GM12878 (cell line): ENCODE measurements around the gene MYO3B. TPM values are rescaled to one million over a fixed set of nuclear protein-coding genes. Genes with fewer than 3 reads are reported as not detected.

ENCODE experiments used
- ATAC-seq: fragments of 200-7000 bp; cut with Tn5 transposase; 3 replicates; pipeline ENCODE4 v1.9.1; 2020; ENCODE audit warnings: mild to moderate bottlenecking, moderate library complexity
- BruUV-seq: library from RNA; stranded (reverse); fragments of 400-500 nt; replicated peaks from 2 replicates; lab custom pipeline; 2021; lab: Mats Ljungman, UMichigan
- CTCF ChIA-PET: fragments of 300-600 bp; sonication (Branson Sonifier 250); formaldehyde crosslinking; extraction: SDS; loops from one replicate; lab custom pipeline; 2021; ENCODE audit warnings: inconsistent platforms; lab: Yijun Ruan, JAX
- POLR2A ChIA-PET: fragments of 350-600 bp; formaldehyde crosslinking; extraction: SDS; loops from one replicate; lab custom pipeline; 2021; ENCODE audit warnings: inconsistent platforms; lab: Charles Lee
- RAD21 ChIA-PET: fragments of 300-600 bp; sonication (Branson Sonifier 250); formaldehyde crosslinking; loops from one replicate; lab custom pipeline; 2023; ENCODE audit warnings: antibody characterized with exemption; ENCODE audit not compliant: unreplicated experiment; lab: Charles Lee
- SMC1A ChIA-PET: fragments of 300-600 bp; sonication (Branson Sonifier 250); formaldehyde crosslinking; loops from one replicate; lab custom pipeline; 2023; ENCODE audit not compliant: unreplicated experiment, uncharacterized antibody; lab: Charles Lee
- DNase-seq: peaks from one replicate; pipeline ENCODE4 v3.0.0-alpha.2; 2011; ENCODE audit warnings: low read depth, low spot score
- FAIRE-seq: peaks from 3 replicates; lab custom pipeline; 2011; peaks lifted over from hg19 to GRCh38; lab: Jason Lieb, UNC
- H2AFZ ChIP-seq: 2 replicates; pipeline ENCODE4 v1.6.0; 2011; ENCODE audit warnings: low read depth, low read length, control low read depth; ENCODE audit not compliant: control insufficient read depth
- H3K27ac ChIP-seq: 2 replicates; pipeline ENCODE4 v1.5.1; 2011; ENCODE audit warnings: control low read depth; ENCODE audit not compliant: control insufficient read depth, insufficient read depth
- H3K27me3 ChIP-seq, 2 experiments: replicated peaks in 1 of 2; 2 replicates each; pipeline versions ENCODE4 v1.6.0 to v1.6.1; 2011; ENCODE audit warnings: low read length in 1 of 2; ENCODE audit not compliant: control insufficient read depth in 2 of 2, insufficient read depth in 2 of 2
- H3K36me3 ChIP-seq, 2 experiments: 2 replicates each; pipeline ENCODE4 v1.5.1; 2011; ENCODE audit warnings: low read length in 1 of 2; ENCODE audit not compliant: control insufficient read depth in 2 of 2, insufficient read depth in 2 of 2
- H3K4me1 ChIP-seq: 2 replicates; pipeline ENCODE4 v1.6.1; 2011; ENCODE audit warnings: mild to moderate bottlenecking, low read length, moderate library complexity, mixed read lengths; ENCODE audit not compliant: control insufficient read depth, insufficient read depth
- H3K4me2 ChIP-seq: 2 replicates; pipeline ENCODE4 v1.6.0; 2011; ENCODE audit warnings: control low read depth; ENCODE audit not compliant: control insufficient read depth, insufficient read depth
- H3K4me3 ChIP-seq: fragments of 200-600 bp; sonication (generic); 2 replicates; pipeline ENCODE4 v1.5.1; 2016
- H3K79me2 ChIP-seq: 2 replicates; pipeline ENCODE4 v1.6.0; 2011; ENCODE audit warnings: low read length; ENCODE audit not compliant: control insufficient read depth, insufficient read depth
- H3K9ac ChIP-seq: 2 replicates; pipeline ENCODE4 v1.8.0; 2011; ENCODE audit warnings: low read length, control low read depth, mixed read lengths; ENCODE audit not compliant: control insufficient read depth, insufficient read depth
- H3K9me3 ChIP-seq: replicated peaks from 3 replicates; pipeline ENCODE4 v1.5.1; 2011; ENCODE audit warnings: mild to moderate bottlenecking, low read length; ENCODE audit not compliant: control insufficient read depth, insufficient read depth
- H4K20me1 ChIP-seq: 2 replicates; pipeline ENCODE4 v1.6.0; 2011; ENCODE audit not compliant: control insufficient read depth, insufficient read depth
- CBX5 ChIP-seq: sonication (generic); IDR thresholded peaks from 2 replicates; pipeline ENCODE4 v1.6.1; 2016; ENCODE audit warnings: low read depth, moderate library complexity, mild to moderate bottlenecking, inconsistent platforms
- JUNB ChIP-seq: IDR thresholded peaks from 2 replicates; pipeline ENCODE4 v1.6.1; 2016; ENCODE audit warnings: antibody characterized with exemption, mild to moderate bottlenecking
- MEF2B ChIP-seq: fragments of 450-650 bp; IDR thresholded peaks from 2 replicates; pipeline ENCODE4 v1.6.1; 2018; ENCODE audit warnings: mild to moderate bottlenecking, moderate library complexity; ENCODE audit not compliant: partially characterized antibody, poor library complexity, severe bottlenecking
- MYC ChIP-seq: IDR thresholded peaks from 2 replicates; pipeline ENCODE4 v1.6.1; 2011; ENCODE audit warnings: mild to moderate bottlenecking, low read length, moderate library complexity, inconsistent platforms; ENCODE audit not compliant: insufficient read depth, insufficient replicate concordance, insufficient read length, severe bottlenecking
- RAD21 ChIP-seq: IDR thresholded peaks from 2 replicates; pipeline ENCODE4 v1.6.1; 2011; ENCODE audit warnings: mild to moderate bottlenecking, low read depth, low read length, moderate library complexity; ENCODE audit not compliant: insufficient read depth
- RUNX3 ChIP-seq: IDR thresholded peaks from 2 replicates; pipeline ENCODE4 v1.6.1; 2012; ENCODE audit warnings: low read length, inconsistent platforms
- SPI1 ChIP-seq: IDR thresholded peaks from 2 replicates; pipeline ENCODE4 v1.6.1; 2011; ENCODE audit warnings: low read depth, mild to moderate bottlenecking, low read length, moderate library complexity, borderline replicate concordance; ENCODE audit not compliant: insufficient read depth
- WGBS: methylation state at CpG from one replicate; pipeline ENCODE4 v1.1.6; 2016; ENCODE audit warnings: low lambda C conversion rate; ENCODE audit not compliant: insufficient replicate concordance, insufficient coverage; ENCODE audit errors: missing lambda C conversion rate; 5-methylcytosine and 5-hydroxymethylcytosine counted together
- in situ Hi-C: fragments of 300-500 bp; cut with MboI; formaldehyde crosslinking; loops from 9 replicates; pipeline ENCODE4 v1.14.3; 2018; ENCODE audit warnings: mixed read lengths
- intact Hi-C: fragments of 100-400 bp; cut with micrococcal nuclease; formaldehyde crosslinking; loops from one replicate; pipeline ENCODE4 v1.14.2; 2022; ENCODE audit not compliant: unreplicated experiment
- polyA plus RNA-seq, 11 experiments: library from polyadenylated mRNA; depleted of rRNA in 4 of 11; unstranded in 6 of 11; stranded (reverse) in 5 of 11; fragments of >200 nt; fragmentation: Nextera tagmentation in 4 of 11; fragmentation: Illumina TruSeq in 1 of 11; extraction: Ambion mirVana in 4 of 11; extraction: Trizol in 1 of 11; gene quantifications; 1 replicate in 1 of 11; 2 replicates in 10 of 11; pipeline versions ENCODE4 v1.2.1 to v1.2.3, GENCODE V29; 2011 to 2016; ENCODE audit warnings: inconsistent platforms in 2 of 11, missing spikeins in 2 of 11, low read depth in 1 of 11
- total RNA-seq, 4 experiments: library from RNA; depleted of rRNA in 3 of 4; stranded (reverse); fragments of >200 nt in 3 of 4; fragmentation: Illumina TruSeq in 1 of 4; extraction: Trizol in 1 of 4; gene quantifications; 2 replicates each; pipeline versions ENCODE4 v1.2.1 to v1.2.3, GENCODE V29; 2013 to 2021
- TF ChIP-seq, protein P1 (sequence below): fragments of 450-650 bp; IDR thresholded peaks from 2 replicates; pipeline ENCODE4 v1.6.1; 2017; ENCODE audit warnings: mild to moderate bottlenecking, low read depth, inconsistent platforms; ENCODE audit not compliant: poor library complexity, severe bottlenecking
- TF ChIP-seq, protein P2 (sequence below), 3 experiments: IDR thresholded peaks in 2 of 3; conservative IDR thresholded peaks in 1 of 3; 2 replicates each; pipeline ENCODE4 v1.5.1; 2011; ENCODE audit warnings: low read depth in 3 of 3, low read length in 3 of 3, mild to moderate bottlenecking in 3 of 3, control low read depth in 2 of 3, moderate library complexity in 2 of 3, inconsistent platforms in 1 of 3, mixed read lengths in 1 of 3; ENCODE audit not compliant: control insufficient read depth in 2 of 3, insufficient read depth in 1 of 3; ENCODE audit errors: extremely low read depth in 1 of 3

Gene MYO3B
- total and polyA plus RNA-seq, 10 of the 15 experiments (the other 5 are each of a cell fraction or from before 2014, with no cell fraction given) = 1.1 to 7.1 (median 2.1) TPM

GRCh38 chr2:170521299-170521698 is 343.4 kb downstream of the MYO3B start:
- no peaks in the 10 kb centered on the region for H3K27me3 ChIP-seq
- no peak overlapping the region for H3K27ac ChIP-seq
- intact Hi-C loops (no loop called here), in situ Hi-C loops (no loop called here)
- H3K4me1 ChIP-seq = peaks cover 13% of the 10 kb centered on the region
- H3K9ac ChIP-seq = no peak overlapping the region
- H3K36me3 ChIP-seq = no peaks in the 10 kb centered on the region; a peak in 1 of 4 replicates
- H2AFZ ChIP-seq = no peak overlapping the region
- ChIA-PET POLR2A (interaction anchor here (0.9 to 1.6 kb wide), 3 partner anchors 10 to 13 kb away, joined by 4 to 11 read pairs (median 4); no protein-coding TSS in a partner anchor), CTCF (interaction anchor here (0.6 to 4.5 kb wide), 5 partner anchors 8 to 112 kb away, joined by 3 to 22 read pairs (median 5); no protein-coding TSS in a partner anchor), SMC1A (interaction anchor here (0.8 to 12.2 kb wide), 9 partner anchors 10 to 158 kb away, joined by 3 to 203 read pairs (median 9); no protein-coding TSS in a partner anchor), RAD21 (interaction anchor here (1.1 to 3.4 kb wide), 7 partner anchors 9 to 159 kb away, joined by 3 to 23 read pairs (median 14); no protein-coding TSS in a partner anchor)
- no peak overlapping the region for H3K4me3 ChIP-seq
- FAIRE-seq (no peak), DNase-seq (no peak), ATAC-seq (no peak)
- WGBS = 3% methylated on average over 2 of the region's 2 CpGs
- BruUV-seq = no TSS peak
- no peaks in the 10 kb centered on the region for H4K20me1 ChIP-seq
- H3K4me2 ChIP-seq = no peak overlapping the region
- no peaks in the 10 kb centered on the region for H3K79me2 ChIP-seq
- TF ChIP-seq JUNB (no peak), SPI1 (0 out of 2 replicates have a peak, but pooled peaks have one; percentile 9), CBX5 (no peak)
- H3K9me3 ChIP-seq = no peaks in the 10 kb centered on the region

DNA sequence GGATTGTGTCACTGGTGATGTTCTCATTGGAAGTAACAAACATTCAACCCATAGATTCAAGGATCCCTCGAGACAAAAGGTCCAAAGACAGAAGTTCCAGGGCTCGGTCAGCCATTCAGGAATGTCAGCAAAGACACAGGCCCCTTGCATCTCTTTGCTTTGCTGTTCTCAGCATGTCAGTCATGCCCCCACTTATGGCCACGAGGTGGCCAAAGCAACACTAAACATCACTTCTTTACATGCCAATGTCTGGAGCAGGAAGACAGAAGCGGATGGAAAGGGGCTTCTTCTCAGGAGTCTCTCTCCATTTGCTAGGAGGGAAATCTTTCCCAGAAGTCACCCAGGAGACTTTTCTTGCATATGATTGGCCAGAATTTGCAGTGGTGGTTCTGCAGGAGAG is 345.6 kb downstream of the MYO3B start:
- no peaks in the 10 kb centered on the region for H3K79me2 ChIP-seq
- intact Hi-C loops (no loop called here), in situ Hi-C loops (no loop called here)
- ChIA-PET CTCF (interaction anchor here (0.7 to 1.8 kb wide), 9 partner anchors 11 to 287 kb away, joined by 3 to 5 read pairs (median 3); no protein-coding TSS in a partner anchor), POLR2A (interaction anchor here (1.0 to 1.5 kb wide), 3 partner anchors 9 to 156 kb away, joined by 3 to 5 read pairs (median 3); no protein-coding TSS in a partner anchor), RAD21 (interaction anchor here (0.6 to 2.7 kb wide), 5 partner anchors 8 to 25 kb away, joined by 3 to 14 read pairs (median 4); no protein-coding TSS in a partner anchor), SMC1A (interaction anchor here (0.8 to 12.2 kb wide), 6 partner anchors 10 to 156 kb away, joined by 3 to 203 read pairs (median 8); no protein-coding TSS in a partner anchor)
- BruUV-seq = no TSS peak
- ATAC-seq (no peak), DNase-seq (no peak), FAIRE-seq (no peak)
- H3K4me3 ChIP-seq = no peak overlapping the region
- peaks cover 13% of the 10 kb centered on the region for H3K4me1 ChIP-seq
- H3K27me3 ChIP-seq = no peaks in the 10 kb centered on the region
- H3K9me3 ChIP-seq = no peaks in the 10 kb centered on the region
- no peak overlapping the region for H3K9ac ChIP-seq
- H3K27ac ChIP-seq = no peak overlapping the region
- H3K4me2 ChIP-seq = no peak overlapping the region
- 3% methylated on average over 4 of the region's 4 CpGs for WGBS
- no peaks in the 10 kb centered on the region for H4K20me1 ChIP-seq
- H3K36me3 ChIP-seq = no peaks in the 10 kb centered on the region; a peak in 1 of 4 replicates
- TF ChIP-seq RAD21 (0 out of 2 replicates have a peak, but pooled peaks have one; percentile 6), MYC (no peak), MEF2B (no peak), RUNX3 (no peak)
- TF ChIP-seq, protein P1, sequence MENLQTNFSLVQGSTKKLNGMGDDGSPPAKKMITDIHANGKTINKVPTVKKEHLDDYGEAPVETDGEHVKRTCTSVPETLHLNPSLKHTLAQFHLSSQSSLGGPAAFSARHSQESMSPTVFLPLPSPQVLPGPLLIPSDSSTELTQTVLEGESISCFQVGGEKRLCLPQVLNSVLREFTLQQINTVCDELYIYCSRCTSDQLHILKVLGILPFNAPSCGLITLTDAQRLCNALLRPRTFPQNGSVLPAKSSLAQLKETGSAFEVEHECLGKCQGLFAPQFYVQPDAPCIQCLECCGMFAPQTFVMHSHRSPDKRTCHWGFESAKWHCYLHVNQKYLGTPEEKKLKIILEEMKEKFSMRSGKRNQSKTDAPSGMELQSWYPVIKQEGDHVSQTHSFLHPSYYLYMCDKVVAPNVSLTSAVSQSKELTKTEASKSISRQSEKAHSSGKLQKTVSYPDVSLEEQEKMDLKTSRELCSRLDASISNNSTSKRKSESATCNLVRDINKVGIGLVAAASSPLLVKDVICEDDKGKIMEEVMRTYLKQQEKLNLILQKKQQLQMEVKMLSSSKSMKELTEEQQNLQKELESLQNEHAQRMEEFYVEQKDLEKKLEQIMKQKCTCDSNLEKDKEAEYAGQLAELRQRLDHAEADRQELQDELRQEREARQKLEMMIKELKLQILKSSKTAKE = no peak
- TF ChIP-seq, protein P2, sequence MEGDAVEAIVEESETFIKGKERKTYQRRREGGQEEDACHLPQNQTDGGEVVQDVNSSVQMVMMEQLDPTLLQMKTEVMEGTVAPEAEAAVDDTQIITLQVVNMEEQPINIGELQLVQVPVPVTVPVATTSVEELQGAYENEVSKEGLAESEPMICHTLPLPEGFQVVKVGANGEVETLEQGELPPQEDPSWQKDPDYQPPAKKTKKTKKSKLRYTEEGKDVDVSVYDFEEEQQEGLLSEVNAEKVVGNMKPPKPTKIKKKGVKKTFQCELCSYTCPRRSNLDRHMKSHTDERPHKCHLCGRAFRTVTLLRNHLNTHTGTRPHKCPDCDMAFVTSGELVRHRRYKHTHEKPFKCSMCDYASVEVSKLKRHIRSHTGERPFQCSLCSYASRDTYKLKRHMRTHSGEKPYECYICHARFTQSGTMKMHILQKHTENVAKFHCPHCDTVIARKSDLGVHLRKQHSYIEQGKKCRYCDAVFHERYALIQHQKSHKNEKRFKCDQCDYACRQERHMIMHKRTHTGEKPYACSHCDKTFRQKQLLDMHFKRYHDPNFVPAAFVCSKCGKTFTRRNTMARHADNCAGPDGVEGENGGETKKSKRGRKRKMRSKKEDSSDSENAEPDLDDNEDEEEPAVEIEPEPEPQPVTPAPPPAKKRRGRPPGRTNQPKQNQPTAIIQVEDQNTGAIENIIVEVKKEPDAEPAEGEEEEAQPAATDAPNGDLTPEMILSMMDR (IDR thresholded peaks at IDR 0.05 in 2 of 3, conservative IDR thresholded peaks at IDR 0.05 in 1 of 3; ENCODE audit: control insufficient read depth in 2 of 3, extremely low read depth in 1 of 3, insufficient read depth in 1 of 3, low read depth in 3 of 3, low read length in 3 of 3) = 0 out of 6 replicates have a peak, but pooled peaks of 1 of the 3 experiments have one; percentile 8
- H2AFZ ChIP-seq = no peak overlapping the region
